Epithelial cell of proximal tubule (primary cell): Measurements from ENCODE around the gene NVL. TPM values are rescaled to one million over a fixed set of nuclear protein-coding genes. Genes with fewer than 3 reads are reported as not detected.

Experiments used
- DNase-seq: peaks from one replicate; pipeline ENCODE4 v3.0.0-alpha.2; 2011; ENCODE audit warnings: low read depth
- H3K4me3 ChIP-seq: 2 replicates; pipeline ENCODE4 v1.5.1; 2011; ENCODE audit warnings: low read depth, mild to moderate bottlenecking, low read length
- CTCF ChIP-seq: conservative IDR thresholded peaks from 2 replicates; pipeline ENCODE4 v1.5.1; 2012; ENCODE audit warnings: low read depth, mild to moderate bottlenecking, low read length
- total RNA-seq: library from RNA; depleted of rRNA; stranded (reverse); fragments of >200 nt; gene quantifications from 2 replicates; pipeline ENCODE4 v1.2.3, GENCODE V29; 2015

The NVL gene
- total RNA-seq, 1 donor from 2014 or later, result 19.4 TPM

- no peak overlapping the region for H3K4me3 ChIP-seq
- no peak for DNase-seq
- TF ChIP-seq CTCF, result no peak
These were observed 62.8 kb downstream of the NVL start for GRCh38 chr1:224266915-224267856.

GRCh38 chr1:224266105-224266914 lies 63.7 kb downstream of the NVL start:
- TF ChIP-seq CTCF, result no peak
- no peak overlapping the region for H3K4me3 ChIP-seq
- no peak for DNase-seq

GRCh38 chr1:224264321-224264720 lies 65.7 kb downstream of the NVL start:
- DNase-seq, result no peak
- H3K4me3 ChIP-seq, result no peak overlapping the region
- no peak for TF ChIP-seq CTCF

GRCh38 chr1:224262373-224263054 lies 67.5 kb downstream of the NVL start:
- TF ChIP-seq CTCF, result no peak
- DNase-seq, result no peak
- no peak overlapping the region for H3K4me3 ChIP-seq

- H3K4me3 ChIP-seq, result no peak overlapping the region
- no peak for DNase-seq
- TF ChIP-seq CTCF, result no peak
These were observed 70.0 kb downstream of the NVL start for GRCh38 chr1:224259986-224260385.

- TF ChIP-seq CTCF, result no peak
- DNase-seq, result no peak
- no peak overlapping the region for H3K4me3 ChIP-seq
These were observed 71.6 kb downstream of the NVL start for GRCh38 chr1:224258351-224258750.
